GM21515 (cell line): ENCODE measurements around the gene RASSF4.

ENCODE experiments used
- ATAC-seq: cut with Tn5 transposase; IDR thresholded peaks from one replicate; pipeline ENCODE4 v1.9.1; 2021; ENCODE audit not compliant: unreplicated experiment

RASSF4 gene

DNA sequence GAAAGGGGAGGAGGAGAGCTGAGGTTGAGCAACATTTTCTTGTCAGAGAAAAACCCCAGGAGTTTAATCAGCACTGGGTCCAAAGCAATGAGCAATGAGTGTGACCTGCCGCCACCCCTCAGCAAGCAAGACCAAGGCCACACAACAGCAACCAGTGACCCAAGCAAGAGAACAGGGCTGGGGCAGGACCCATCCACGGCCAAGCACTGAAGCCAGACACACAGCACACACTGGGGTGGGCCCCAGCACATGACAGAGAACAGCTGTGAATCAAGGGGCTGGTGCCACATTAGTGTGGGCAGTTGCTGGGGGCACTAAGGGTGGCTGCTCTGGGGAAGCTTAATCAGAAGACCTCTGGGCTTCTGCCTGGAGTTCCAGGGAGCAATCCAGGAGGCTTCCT is 32.2 kb upstream of the RASSF4 start:
- ATAC-seq: no peak

DNA sequence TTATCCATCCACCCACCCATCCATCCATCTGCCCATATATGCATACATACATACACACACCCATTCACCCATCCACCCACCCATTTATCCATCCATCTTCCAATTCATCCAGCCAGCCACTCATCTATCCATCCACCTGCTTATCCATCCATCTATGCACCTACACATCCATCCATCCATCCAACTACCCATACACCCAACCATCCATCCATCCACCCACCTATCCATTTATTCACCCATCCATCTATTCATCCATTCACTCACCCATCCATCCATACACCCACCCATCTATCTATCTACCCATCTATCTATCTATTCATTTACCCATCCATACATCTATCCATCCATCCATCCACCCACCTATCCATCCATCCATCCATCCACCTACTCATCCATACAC is 31.1 kb upstream of the RASSF4 start:
- no peak for ATAC-seq

DNA sequence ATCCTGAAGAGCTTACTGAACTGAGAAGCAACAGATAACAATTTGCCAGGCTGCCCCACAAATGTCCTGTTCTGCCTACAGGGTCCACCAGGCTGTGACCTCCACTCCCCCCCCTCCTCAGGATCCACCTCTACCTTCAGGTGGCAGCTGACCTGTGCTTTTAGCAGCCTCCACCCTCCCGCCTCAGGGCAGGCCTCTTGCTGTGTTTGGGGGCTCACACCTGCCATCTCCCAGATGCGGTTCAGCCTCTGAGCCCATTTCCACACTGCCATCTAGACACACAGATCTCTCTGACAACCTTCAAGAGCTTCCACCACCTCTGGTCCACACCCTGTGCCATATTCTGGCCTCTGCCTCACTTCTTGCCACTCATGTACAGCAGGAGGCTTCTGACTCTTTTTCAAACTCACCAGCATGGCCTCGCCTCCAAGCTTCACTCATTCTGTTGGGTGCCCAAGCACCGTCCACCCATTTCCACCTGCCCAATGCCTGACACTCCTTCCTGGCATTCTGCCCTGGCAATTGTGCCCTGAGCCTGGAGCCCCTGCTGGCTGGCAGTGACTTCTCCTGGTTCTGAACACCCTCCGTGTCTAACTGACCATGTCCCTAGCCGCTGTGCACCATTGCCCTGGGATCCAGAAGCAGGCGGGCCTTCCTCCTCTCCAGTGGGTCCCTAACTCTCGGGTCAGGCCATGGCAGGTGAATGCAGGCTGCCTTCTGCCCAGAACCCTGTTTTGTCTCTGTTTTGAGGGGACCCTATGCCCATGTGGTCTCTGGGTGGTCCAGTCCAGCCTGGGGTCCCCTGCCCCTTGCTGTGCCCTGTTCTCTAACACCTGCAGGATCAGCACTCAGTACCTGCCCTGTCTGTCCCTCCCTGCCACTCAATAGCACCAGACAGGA is 30.0 kb upstream of the RASSF4 start:
- ATAC-seq: no peak

DNA sequence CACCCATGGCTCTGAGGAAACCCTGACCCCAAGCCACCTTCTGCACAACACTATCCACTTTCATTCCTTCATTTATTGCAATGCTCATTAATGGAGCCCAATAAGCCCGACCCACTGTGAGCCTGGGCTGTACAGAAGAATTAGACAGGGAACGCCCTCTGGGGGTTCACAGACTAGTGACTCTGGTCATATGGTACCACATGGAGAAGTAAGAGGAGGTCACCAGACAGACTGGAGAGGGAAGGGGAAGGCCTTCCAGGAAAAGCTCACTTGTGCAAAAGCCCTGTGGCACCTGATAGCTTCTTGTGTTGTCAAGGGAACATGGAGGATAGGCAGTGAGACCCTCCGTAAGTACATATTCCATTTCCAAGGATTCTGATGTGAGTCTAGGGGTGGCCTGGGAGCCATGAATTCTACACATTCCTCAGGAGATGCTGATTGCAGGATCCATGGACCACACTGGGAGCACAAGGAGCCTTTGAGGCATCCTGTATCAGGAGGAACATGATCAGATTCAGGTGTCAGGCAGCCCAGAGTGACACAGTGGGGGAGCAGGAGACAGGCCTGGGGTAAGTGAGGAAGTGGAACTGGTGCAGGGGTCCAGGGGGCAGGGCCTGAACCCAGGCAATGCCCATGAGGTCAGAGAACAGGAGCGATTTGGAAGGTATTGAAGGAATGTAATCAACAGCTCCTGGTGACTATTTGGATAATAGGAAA is 28.5 kb upstream of the RASSF4 start:
- ATAC-seq: no peak

DNA sequence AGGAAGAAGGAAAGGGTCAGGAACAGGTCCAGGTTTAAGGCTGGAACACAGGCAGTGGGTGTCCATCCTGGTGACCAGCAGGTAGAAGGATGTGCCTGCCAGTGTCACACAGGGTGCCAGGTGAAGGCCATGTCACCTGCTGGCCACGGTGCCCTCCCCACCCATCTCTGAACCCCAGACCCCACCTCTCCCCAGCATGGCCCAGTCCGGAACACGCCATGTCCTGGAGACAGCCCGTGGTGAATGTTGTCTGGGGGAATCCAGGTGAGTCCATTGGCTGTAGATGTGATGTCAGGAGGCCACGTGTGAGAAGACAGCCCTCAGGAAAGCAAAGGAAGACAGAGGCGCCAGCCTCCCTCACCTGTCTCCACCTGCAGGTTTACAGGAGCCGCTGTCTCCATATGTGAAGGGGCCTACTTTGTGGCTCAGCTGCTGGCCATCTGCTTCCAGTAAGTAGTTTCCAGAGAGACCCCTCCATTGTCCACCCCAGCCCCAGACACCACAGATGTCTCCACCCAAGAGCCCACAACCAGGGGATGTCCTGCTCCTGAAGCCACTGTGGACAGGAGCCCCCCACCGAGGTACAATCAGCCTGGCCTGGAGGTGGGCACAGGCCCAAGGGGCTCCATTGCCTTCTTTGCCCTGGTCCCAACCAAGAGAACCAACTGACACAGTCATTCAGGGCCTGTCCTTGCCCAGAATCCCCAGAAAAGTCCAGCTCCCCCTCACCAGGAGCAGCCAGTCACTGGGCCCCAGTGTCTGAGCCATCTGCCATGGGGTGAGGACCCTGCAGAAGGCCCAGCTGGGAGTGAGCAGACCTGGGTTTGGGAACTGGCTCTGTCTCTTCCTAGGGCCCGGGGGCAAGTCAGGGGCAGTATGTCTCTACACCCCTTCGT is 27.7 kb upstream of the RASSF4 start:
- ATAC-seq: no peak

DNA sequence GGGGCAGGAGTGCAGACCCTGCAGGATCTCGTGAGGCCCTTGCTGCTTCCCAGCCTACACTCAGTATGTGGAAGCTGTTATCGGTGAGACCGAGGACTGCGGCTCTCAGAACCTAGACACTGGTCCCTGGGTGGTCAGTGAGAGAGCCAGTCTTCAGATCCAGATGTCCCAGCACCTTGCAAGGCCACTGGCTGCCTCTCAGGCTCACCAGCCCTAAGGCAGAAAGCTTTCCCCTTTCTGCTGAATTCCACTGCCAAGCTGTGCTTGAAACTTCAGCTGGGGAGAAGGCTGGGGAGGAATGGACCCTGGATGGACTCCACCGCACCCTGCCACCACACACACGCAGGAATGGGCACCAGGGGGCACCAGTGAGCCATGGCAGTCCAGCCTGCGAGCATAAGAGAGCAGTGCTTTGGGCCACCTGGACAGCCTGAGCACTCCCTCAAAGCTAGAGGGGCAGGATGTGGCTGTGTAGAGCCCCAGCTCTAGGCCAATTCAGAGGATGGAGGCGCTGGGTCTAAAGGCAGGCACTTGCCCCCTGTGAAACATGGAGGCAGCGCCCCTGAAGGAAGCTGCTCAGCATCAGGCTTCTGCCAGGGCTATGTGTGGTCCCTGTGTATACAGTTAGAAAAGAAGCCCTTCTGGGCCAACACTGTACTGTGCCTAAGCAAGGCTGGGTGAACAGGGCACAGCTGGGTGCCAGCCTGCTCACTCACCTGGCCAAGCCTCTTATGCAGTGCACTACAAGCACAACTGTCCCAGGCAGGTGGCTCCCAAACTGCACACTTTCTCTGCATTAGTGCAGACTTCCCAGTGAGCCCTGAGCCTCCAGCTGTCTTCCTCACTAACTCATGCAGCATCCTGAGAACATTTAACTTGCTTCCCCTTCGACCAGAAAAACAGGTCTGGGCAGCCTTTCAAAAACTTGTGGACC is 26.8 kb upstream of the RASSF4 start:
- ATAC-seq: peak; percentile 94

DNA sequence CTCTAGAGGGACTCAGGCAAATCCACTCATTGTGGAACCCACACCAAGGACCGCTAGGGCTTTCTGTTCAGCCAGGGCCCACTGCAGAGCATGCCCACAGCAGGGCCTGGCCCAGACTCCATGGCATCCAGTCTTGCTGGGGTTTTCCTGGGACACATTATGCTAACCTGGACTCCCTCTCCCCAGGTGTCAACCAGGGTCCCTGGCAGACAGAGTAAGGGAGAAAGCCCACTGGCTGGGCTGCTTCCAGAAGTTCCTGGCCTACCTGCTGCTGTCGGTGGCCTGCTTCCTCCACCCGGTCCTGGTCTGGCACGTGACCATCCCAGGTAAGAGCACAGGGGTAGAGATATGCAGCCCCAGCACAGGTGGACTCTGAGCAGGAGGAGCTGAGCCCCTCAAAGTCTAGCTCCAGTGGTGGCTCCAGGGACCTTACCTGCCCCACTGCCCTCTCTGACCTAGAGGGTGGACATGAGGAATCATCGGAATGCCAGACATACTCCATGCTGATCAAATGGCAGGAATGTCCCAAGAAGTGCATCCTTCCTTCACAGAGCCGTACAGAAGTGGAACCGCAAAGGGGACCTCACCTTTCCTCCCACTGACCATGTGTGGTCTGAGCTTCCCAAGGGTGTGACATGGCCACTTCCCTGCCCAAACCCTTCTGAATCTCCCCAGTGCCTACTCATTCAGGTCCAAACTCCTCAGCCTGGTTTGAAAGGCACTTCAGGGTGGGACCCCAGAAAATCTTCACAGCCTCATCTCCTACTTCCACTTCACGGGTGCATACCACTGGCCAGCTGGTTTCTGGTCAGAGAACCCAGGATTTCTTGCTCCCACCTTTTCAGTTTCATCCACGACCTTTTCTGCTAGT is 25.9 kb upstream of the RASSF4 start:
- no peak for ATAC-seq

DNA sequence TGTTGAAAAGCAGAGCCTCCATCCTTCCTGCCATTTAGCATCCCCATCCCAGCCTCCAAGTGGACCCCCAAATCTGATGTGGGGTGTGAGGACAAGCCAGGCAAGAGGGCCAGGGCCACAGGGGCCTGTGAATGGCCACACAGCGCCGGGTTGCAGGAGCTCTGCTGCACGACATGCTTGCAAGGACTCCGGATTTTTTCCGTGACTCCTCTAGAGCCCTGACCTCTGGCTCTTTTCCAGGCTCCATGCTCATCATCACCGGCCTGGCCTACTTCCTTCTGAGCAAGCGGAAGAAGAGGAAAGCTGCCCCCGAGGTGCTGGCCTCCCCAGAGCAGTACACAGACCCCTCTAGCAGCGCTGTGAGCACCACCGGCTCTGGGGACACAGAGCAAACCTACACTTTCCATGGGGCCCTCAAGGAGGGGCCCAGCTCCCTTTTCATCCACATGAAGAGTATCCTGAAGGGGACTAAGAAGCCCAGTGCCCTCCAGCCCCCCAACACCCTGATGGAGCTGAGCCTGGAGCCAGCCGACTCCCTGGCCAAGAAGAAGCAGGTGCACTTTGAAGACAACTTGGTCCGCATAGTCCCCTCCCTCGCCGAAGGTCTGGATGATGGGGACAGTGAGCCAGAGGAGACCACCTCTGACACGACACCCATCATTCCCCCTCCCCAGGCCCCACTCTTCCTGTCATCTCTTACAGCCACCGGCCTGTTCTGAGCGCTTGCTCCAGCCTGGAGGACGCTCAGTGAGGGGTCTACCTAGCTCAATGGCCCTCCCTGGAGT is 25.0 kb upstream of the RASSF4 start:
- no peak for ATAC-seq

DNA sequence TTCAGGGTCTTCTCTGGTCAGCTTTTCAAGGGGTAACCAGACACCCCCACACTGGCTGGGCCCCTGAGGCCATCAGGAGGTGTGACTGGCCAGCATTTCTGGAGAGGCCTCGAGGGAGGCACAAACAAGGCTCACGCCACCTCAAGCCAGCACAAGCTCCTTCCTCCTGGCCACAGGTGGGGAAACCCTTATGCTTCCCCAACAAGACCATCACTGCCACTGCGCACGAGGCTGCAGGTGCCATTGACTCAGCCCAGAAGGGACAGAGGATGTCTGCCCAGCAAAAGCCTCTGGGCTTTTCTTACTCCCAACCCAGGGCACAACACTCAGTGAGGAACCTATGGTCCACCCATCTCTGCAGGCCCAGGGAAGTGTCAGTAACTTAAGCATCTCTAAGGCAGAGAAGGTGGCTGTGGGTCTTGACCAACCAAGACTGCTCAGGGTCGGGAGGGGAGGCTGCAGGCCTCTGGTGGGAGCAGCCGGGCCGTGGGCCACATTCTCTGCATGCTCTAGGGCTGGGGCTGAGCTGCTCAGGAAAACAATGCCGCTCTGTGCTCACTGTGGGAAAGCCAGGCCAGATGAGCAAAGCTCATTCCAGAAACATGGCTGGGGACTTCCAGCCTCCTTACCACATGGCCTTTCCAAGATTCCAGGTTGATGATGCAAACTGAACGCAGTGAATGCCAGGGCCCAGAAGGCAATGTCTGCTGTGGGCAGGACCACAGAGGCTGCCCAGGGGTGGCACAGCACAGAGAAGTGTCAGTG is 24.2 kb upstream of the RASSF4 start:
- no peak for ATAC-seq

DNA sequence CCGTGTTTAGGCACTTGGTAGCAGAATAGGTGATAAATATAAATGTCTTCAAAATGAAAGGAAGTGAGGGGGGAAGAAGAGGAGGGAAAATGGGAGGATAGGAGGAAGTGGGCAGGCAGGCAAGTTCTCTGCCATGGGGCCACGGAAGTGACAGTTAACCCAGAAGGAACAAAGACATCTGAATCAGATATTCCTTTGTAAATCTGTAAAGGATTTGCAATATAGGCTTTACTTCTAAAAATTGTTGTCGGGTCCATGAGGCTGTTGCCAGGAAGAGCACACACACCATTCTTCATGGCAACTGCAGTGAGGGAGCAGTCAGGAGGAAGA is 23.7 kb upstream of the RASSF4 start:
- ATAC-seq: no peak

DNA sequence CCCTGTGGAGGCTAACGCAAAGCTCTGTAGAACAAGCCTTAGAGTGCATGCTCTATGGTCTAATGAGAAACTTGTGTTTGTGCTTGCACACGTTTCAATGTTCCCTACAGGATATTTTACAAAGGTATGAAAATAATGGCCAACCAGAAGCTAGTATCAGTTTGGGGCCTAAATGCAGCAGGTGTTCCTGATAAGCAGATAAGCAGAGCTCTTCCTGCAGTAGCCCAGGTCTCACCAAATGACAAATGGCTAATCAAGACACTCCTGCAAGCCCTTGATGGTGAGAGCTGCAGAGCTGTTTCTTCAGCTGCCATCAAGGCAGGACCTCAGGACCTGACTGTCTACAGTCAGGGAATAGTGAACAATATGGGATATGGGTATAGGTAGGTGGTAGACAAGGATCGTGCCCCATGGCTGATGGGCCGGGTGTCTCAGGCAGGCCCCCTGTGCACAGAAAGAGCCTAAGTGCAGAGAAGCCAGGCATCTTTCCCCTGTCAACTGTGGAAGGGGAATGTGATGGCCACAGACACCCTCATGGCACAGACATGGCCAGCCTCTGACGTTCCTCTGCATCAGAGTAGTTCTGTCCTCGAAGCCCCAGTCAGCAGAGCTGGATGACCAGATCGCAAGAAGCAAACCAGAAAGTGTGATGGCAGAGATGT is 23.2 kb upstream of the RASSF4 start:
- ATAC-seq: no peak

DNA sequence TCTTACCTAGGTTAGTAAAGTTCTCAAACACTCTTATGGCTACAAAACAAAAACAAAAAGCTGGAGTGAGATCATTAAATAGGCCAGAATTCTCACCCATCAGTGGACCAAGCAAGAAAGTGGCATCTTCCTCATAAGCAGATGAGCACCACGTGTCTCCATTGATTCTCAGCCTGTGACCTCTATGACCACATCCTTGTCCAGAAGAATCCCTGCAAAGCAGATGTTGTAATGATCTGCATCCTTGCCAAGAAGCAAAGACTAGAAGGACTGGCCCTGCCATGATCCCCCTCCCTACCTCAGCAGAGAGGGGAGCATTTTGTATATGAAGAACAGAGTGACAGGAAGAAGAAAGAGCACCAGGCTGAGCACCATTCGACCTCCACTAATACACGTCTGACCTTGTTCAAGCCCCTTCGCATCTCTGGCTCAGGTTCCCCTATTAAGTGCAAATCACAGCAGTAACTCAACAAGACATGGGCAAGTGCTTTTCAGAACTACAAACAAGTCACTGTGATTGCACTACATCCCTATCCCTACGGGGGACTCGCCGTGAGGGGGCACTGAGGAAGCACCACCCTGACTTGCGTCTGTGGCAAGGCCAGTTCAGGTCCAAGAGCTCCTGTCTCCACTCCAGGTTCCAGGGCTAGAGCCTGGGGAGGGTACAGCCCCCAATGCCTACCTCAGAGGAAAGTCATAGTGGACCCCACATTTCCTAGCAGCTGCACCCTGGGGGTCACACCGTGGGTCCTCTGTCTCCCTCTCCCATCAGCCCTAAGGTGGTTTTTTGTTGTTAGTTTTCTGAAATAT is 22.2 kb upstream of the RASSF4 start:
- ATAC-seq: no peak

DNA sequence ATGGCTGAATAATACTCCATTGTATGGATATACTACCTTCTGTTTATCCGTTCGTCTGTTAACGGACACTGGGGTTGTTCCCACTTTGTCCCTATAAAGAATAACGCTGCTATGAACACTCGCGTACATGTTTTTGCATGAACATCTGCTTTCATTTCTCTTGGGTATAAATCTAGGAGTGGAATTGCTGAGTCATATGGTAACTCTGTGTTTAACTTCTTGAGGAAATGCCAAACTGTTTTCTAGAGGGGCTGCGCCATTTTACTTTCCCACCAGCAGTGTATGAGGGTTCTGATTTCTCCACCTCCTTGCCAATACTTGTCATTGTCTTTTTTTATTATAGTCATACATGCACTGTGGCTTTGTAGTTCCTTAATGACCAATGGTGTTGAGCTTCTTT is 20.6 kb upstream of the RASSF4 start:
- no peak for ATAC-seq

DNA sequence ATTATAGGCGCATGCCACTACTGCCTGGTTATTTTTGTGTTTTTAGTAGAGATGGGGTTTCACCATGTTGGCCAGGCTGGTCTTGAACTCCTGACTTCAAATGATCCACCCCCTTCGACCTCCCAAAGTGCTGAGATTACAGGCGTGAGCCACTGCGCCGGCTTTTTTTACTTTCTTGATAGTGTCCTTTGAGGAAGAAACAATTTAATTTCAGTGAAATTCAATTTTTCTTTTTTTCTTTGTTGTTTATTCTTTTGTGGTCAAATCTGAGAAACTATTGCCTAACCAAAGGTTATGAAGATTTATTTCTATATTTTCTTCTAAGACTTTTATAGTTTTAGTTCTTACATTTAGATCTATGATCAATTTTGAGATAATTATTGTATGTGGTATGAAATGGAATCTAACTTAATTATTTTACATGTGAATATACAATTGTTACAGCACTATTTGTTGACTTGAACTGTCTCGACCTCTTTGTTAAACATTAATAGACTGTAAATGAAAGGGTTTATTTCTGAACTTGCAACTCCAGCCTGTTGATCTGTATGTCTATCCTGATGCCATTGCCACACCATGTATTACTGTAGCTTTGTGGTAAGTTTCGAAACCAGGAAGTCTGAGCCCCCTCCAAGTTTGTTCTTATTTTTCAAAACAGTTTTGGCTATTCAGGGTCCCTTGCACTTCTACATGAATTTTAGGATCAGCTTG is 19.8 kb upstream of the RASSF4 start:
- ATAC-seq: no peak

DNA sequence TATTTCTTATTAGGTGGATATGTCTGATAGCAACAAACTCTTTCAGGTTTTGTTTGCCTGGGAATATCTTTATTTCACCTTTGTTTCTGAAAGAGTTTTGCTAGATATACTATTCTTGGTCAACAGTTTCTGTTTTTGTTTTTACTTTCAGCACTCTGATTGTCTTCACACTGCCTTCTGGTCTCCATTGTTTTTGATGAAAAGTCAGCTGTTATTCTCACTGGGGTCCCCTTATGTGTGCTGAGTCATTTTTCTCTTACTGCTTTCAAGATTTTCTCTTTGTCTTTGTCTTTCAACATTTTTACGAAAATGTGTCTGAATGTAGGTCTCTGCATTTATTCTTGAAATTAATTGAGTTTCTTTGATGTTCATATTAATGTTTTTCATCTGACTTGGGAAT is 15.2 kb upstream of the RASSF4 start:
- no peak for ATAC-seq

DNA sequence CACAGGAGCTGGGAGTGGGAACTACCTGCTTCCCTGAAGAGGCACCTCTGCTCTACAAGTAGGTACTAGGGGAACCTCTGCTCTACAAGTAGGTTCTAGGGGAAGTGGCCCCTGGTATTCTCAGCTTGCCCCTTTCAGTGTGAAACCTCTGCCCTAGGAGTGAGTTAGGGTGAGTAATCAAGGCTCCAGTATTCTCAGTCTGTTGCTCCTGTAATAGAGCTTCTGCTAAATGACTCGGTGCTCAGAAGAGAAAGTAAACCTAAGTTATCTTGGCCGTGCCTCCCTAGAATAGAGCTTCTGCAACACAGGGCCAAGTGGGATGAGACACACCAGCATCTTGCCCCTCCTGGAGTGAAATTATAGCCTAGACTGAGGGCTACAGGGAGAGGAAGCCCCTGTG is 13.4 kb upstream of the RASSF4 start:
- ATAC-seq: no peak
